Testis (tissue), 3 donors: ENCODE results near the gene GRIPAP1. TPM values are rescaled to one million over a fixed set of nuclear protein-coding genes. Genes with fewer than 3 reads are reported as not detected.
A peak's percentile ranks its signal among the peaks of the same experiment; 100 is the strongest.

Experiments used
- DNase-seq: peaks from one replicate; pipeline ENCODE4 v3.0.0-alpha.2; 2019
- H3K27ac ChIP-seq, 2 donors: fragments of 200-600 bp; sonication (generic); one replicate each; pipeline ENCODE4 v1.5.1; 2019
- H3K27me3 ChIP-seq: fragments of 200-600 bp; sonication (generic); one replicate; pipeline ENCODE4 v1.5.1; 2019
- H3K36me3 ChIP-seq: fragments of 200-600 bp; sonication (generic); one replicate; pipeline ENCODE4 v1.5.1; 2017; ENCODE audit warnings: low read depth; ENCODE audit errors: missing control alignments
- H3K4me1 ChIP-seq: fragments of 200-600 bp; sonication (generic); one replicate; pipeline ENCODE4 v1.5.1; 2019
- H3K4me3 ChIP-seq, 2 donors: fragments of 200-600 bp; sonication (generic); one replicate each; pipeline ENCODE4 v1.5.1; 2017 to 2019
- H3K9me3 ChIP-seq: fragments of 200-600 bp; sonication (generic); one replicate; pipeline ENCODE4 v1.5.1; 2017
- CTCF ChIP-seq, 3 experiments: fragments of 450-650 bp in 2 of 3; fragments of 200-600 bp in 1 of 3; sonication (generic) in 1 of 3; IDR thresholded peaks; one replicate each; pipeline ENCODE4 v1.5.1; 2016 to 2019; ENCODE audit warnings: antibody characterized with exemption in 3 of 3, mild to moderate bottlenecking in 2 of 3, moderate library complexity in 1 of 3
- POLR2A ChIP-seq: fragments of 450-650 bp; IDR thresholded peaks from one replicate; pipeline ENCODE4 v1.6.1; 2017; ENCODE audit warnings: antibody characterized with exemption, mild to moderate bottlenecking, moderate library complexity
- WGBS, 2 donors: methylation state at CpG; one replicate each; pipeline ENCODE4 v1.1.5; 2018; 5-methylcytosine and 5-hydroxymethylcytosine counted together
- intact Hi-C: fragments of 100-400 bp; cut with DNase I; formaldehyde crosslinking; loops from one replicate; pipeline ENCODE4 v1.15.1; 2023; ENCODE audit warnings: low total_unique reads
- polyA plus RNA-seq: library from polyadenylated mRNA; stranded (reverse); fragments of 350-450 nt; fragmentation: Illumina TruSeq; extraction: RNeasy Lipid Tissue Mini Kit (QIAGEN cat#74804); gene quantifications from one replicate; pipeline ENCODE4 v1.2.3, GENCODE V29; 2014; ENCODE audit warnings: low read depth, low replicate concordance; ENCODE audit not compliant: insufficient read depth
- total RNA-seq, 2 donors: library from RNA; depleted of rRNA; stranded (reverse); fragments of >200 nt; gene quantifications; one replicate each; pipeline ENCODE4 v1.2.3, GENCODE V29; 2016

The GRIPAP1 gene
- total and polyA plus RNA-seq, 3 donors from 2014 or later = 44.4 to 88.9 (median 76.4) TPM

DNA sequence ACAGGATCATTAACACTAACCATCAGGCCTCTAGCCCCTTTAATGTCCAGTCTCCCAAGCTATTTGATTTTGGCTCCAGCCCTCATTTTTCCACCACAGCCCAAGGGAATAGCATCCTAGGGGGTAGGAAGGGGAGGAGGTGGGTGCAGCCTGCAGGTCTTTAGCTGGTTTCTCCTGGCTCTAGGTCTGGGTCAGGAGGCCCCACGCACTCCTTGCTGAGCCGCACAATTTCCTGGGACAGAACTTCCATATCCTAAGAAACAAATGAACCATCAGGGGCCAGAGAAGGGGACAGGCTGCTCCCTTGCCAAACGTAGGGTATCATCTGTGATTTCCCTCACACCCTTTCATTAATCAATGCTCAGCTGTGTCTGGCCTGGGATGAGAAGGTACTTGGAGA, 28.0 kb downstream of the GRIPAP1 start:
- TF ChIP-seq CTCF (IDR thresholded peaks at IDR 0.05) (no peak), POLR2A (no peak)
- no peaks in the 10 kb centered on the region for H3K36me3 ChIP-seq
- intact Hi-C loops = no loop called here
- H3K4me3 ChIP-seq = no peak overlapping the region
- H3K4me1 ChIP-seq = no peaks in the 10 kb centered on the region
- DNase-seq = no peak
- H3K27me3 ChIP-seq = no peaks in the 10 kb centered on the region
- WGBS, 2 donors = 62% methylated on average over 3 of the region's 3 CpGs; no CpG with 5 or more reads in 1 of the 2 donors
- no peak overlapping the region for H3K27ac ChIP-seq
- H3K9me3 ChIP-seq = no peaks in the 10 kb centered on the region

DNA sequence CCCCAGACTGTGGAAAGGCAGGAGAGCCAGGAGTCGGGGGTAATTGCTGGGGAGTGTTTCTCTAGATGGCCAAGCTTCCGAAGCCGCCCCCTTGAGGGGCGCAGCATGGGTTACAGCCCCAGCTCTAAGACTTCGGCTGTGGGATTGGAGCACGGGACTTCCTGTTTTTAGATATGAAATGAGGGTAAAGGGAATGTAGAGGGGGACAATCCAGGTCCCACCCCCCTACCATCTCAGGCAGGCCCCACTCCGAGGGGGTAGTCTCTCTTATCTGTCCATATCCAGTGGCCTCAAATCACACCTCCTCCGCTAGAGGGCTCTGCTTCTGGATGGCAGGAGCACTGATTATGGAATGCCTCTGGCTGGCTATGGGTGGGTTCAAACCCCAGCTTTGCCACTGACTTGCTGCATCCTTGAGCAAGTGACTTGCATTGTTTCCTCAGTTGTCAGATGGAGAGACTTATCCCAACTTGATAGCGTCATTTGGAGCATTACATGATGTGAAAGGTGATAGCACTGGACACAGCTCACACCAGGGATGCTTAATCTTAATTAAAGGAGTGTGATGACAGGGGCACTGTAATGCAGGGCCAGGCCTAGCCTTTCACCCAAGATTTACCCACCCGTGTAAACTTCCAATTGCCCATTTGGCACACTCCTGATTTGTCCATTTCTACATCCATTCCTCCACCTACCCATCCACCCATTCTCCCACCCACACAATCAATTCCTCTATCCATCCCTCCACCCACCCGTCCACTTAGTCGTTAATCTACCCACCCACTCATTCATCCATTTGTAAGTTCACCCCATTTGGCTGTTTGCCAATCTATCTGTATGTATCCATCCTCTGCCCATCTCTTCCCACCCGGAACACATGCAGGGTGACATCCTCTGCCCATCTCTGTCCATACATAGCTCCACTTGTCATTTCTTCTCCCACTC, 29.6 kb downstream of the GRIPAP1 start:
- Histone ChIP-seq H3K9me3 (no peaks in the 10 kb centered on the region), H3K4me3 (peak overlapping the region; percentile 6 to 36), H3K4me1 (no peaks in the 10 kb centered on the region), H3K27me3 (no peaks in the 10 kb centered on the region), H3K27ac (peak overlapping the region in 1 of 2 donors; percentile 45), H3K36me3 (no peaks in the 10 kb centered on the region)
- peak; percentile 33 for DNase-seq
- TF ChIP-seq POLR2A = no peak
- peak in 2 of 3 experiments; percentile 27 to 28 for TF ChIP-seq CTCF (IDR thresholded peaks at IDR 0.05)
- 27 to 44% methylated on average over 5 to 11 of the region's 13 CpGs for WGBS, 2 donors
- intact Hi-C loops = no loop called here

GRCh38 chrX:48971249-48972219, 30.5 kb downstream of the GRIPAP1 start, which contains the start of gene KCND1:
TSS of gene KCND1 (minus strand) at chrX:48971844. CDS start at chrX:48970271, 1,573 bp downstream.
- peak within 1 kb of the TSS; percentile 6 to 36 for H3K4me3 ChIP-seq
- intact Hi-C loops = no loop called here
- peak; percentile 16 for DNase-seq
- H3K27me3 ChIP-seq = no peaks in the 10 kb centered on the region
- no peak for TF ChIP-seq CTCF (IDR thresholded peaks at IDR 0.05)
- TF ChIP-seq POLR2A = no peak
- no peaks in the 10 kb centered on the region for H3K4me1 ChIP-seq
- H3K36me3 ChIP-seq = no peaks in the 10 kb centered on the region
- H3K27ac ChIP-seq = peak within 1 kb of the TSS in 1 of 2 donors; percentile 45
- no peaks in the 10 kb centered on the region for H3K9me3 ChIP-seq
- WGBS, 2 donors = 1 to 4% methylated on average over 11 to 12 of the region's 28 CpGs

GRCh38 chrX:48969471-48969870, 32.6 kb downstream of the GRIPAP1 start:
- intact Hi-C loops = loop anchor here (10.0 kb wide), 1 partner anchor 55 kb away; no protein-coding TSS in a partner anchor
- WGBS, 2 donors = 97 to 100% methylated on average over 3 to 5 of the region's 28 CpGs
- Histone ChIP-seq H3K36me3 (no peaks in the 10 kb centered on the region), H3K27ac (no peak overlapping the region), H3K4me3 (no peak overlapping the region), H3K27me3 (no peaks in the 10 kb centered on the region), H3K4me1 (no peaks in the 10 kb centered on the region), H3K9me3 (no peaks in the 10 kb centered on the region)
- no peak for DNase-seq
- TF ChIP-seq CTCF (IDR thresholded peaks at IDR 0.05) = no peak
- TF ChIP-seq POLR2A = no peak
